Heart left ventricle (tissue), 13 donors: ENCODE data around the gene CD1E.

ENCODE experiments used
- POLR2A ChIP-seq, 2 donors: fragments of 450-650 bp; IDR thresholded peaks; one replicate each; pipeline ENCODE4 v1.6.1; 2017; ENCODE audit warnings: antibody characterized with exemption in 2 of 2, mild to moderate bottlenecking in 2 of 2, moderate library complexity in 2 of 2
- TF ChIP-seq, protein P1 (sequence below), 12 donors: fragments of 200-600 bp; sonication (generic) in 4 of 12; IDR thresholded peaks; one replicate each; pipeline versions ENCODE4 v1.5.0 to v1.8.0; 2018 to 2022; ENCODE audit warnings: antibody characterized with exemption in 12 of 12, mild to moderate bottlenecking in 5 of 12
- donor health status: ischemic (EF 13 %, LVEDD 7.1; RV severe dilation, severe dysfunction).
- donor health status: DM: no; HTN: yes; CAD: no.
- donor health status: DM: no; HTN: no; CAD: no.
- donor health status: ischemic (EF 25% LVEDD 6.9; RV normal size, moderate dysfunction).
- donor health status: ischemic (EF 25% LVEDD 5.7; RV mildly dilated, moderate dysfunction).
- donor health status: ischemic (EF 35%, LVEDD 5.7; RV mildly dilated, moderate dysfunction).
- donor health status: nonischemic (EF 11% LVEDD 7.7; RV severe dilation, severe dysfunction).
- donor health status: DM: yes; HTN: yes; CAD: no.
- donor health status: PGD.
- donor health status: ischemic (EF 29% LVEDD 5.4; RV normal size, mild dysfunction).
- donor health status: nonischemic (EF 23%, LVEDD 6.1; RV moderate dilation, normal function).

DNA sequence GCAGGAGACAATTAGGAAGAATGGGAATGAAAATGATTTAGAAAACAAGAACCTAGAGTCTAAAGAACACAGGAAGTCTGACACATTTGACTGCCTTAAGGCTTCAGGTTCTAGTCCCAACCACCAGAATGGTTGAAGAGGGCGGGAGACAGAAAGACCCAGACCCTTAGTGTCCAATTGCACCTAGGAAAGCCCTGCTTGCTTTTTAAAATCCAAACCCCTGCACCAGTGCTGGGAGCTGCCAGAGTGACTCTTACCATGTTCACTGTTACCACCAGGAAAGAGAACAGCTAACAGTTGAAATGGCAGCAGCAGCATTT is 22.6 kb upstream of the CD1E start:
- TF ChIP-seq, protein P1, sequence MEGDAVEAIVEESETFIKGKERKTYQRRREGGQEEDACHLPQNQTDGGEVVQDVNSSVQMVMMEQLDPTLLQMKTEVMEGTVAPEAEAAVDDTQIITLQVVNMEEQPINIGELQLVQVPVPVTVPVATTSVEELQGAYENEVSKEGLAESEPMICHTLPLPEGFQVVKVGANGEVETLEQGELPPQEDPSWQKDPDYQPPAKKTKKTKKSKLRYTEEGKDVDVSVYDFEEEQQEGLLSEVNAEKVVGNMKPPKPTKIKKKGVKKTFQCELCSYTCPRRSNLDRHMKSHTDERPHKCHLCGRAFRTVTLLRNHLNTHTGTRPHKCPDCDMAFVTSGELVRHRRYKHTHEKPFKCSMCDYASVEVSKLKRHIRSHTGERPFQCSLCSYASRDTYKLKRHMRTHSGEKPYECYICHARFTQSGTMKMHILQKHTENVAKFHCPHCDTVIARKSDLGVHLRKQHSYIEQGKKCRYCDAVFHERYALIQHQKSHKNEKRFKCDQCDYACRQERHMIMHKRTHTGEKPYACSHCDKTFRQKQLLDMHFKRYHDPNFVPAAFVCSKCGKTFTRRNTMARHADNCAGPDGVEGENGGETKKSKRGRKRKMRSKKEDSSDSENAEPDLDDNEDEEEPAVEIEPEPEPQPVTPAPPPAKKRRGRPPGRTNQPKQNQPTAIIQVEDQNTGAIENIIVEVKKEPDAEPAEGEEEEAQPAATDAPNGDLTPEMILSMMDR (IDR thresholded peaks at IDR 0.05), result no peak
- TF ChIP-seq POLR2A (IDR thresholded peaks at IDR 0.05), result no peak
